Stimulated activated CD4-positive, alpha-beta T cell treated with anti-CD3 and anti-CD28 coated beads, TNF-alpha, amount 100 ng/mL, for 4 hours (primary cell): ENCODE results near the gene OR4E2.
"Not testable (repeated sequence)": the region's sequence is repeated elsewhere in the genome, so short reads cannot be mapped to it uniquely, and the experiment has no call there.

Experiments
- DNase-seq, 3 experiments: peaks; one replicate each; pipeline ENCODE4 v3.0.0-alpha.2; 2020; ENCODE audit warnings: low read depth in 3 of 3

OR4E2 gene

GRCh38 chr14:21653331-21653885 lies at the start of gene OR4E2:
OR4E2 (plus strand) TSS chr14:21653835; CDS start chr14:21665083, 11,248 bp downstream.
- DNase-seq = no peak

GRCh38 chr14:21612324-21612723 lies 41.3 kb upstream of the OR4E2 start:
- DNase-seq = no peak

GRCh38 chr14:21614240-21614639 lies 39.4 kb upstream of the OR4E2 start:
- no peak for DNase-seq

GRCh38 chr14:21617614-21618013 lies 36.0 kb upstream of the OR4E2 start:
- no peak for DNase-seq

GRCh38 chr14:21626491-21627230 lies 27.0 kb upstream of the OR4E2 start:
- DNase-seq = no peak

- DNase-seq = not testable (repeated sequence)
Measured at GRCh38 chr14:21630503-21630902, 23.1 kb upstream of the OR4E2 start.

- no peak for DNase-seq
Measured at GRCh38 chr14:21631084-21631483, 22.6 kb upstream of the OR4E2 start.

GRCh38 chr14:21634840-21635239 lies 18.8 kb upstream of the OR4E2 start, which contains the start of gene OR10G2:
OR10G2 (minus strand) TSS chr14:21634940; CDS start chr14:21634842, 98 bp downstream.
- no peak for DNase-seq

- no peak for DNase-seq
Measured at GRCh38 chr14:21642683-21643082, 11.0 kb upstream of the OR4E2 start.

- DNase-seq = no peak
Measured at GRCh38 chr14:21643407-21643806, 10.2 kb upstream of the OR4E2 start.

- DNase-seq = no peak
Measured at GRCh38 chr14:21647380-21647779, 6.3 kb upstream of the OR4E2 start.

- DNase-seq = no peak
Measured at GRCh38 chr14:21652209-21652808, 1.3 kb upstream of the OR4E2 start.

- no peak for DNase-seq
Measured at GRCh38 chr14:21654215-21654614, 580 bp downstream of the OR4E2 start.

- no peak for DNase-seq
Measured at GRCh38 chr14:21656980-21657379, 3.3 kb downstream of the OR4E2 start.

- no peak for DNase-seq
Measured at GRCh38 chr14:21668377-21668776, 14.7 kb downstream of the OR4E2 start.

- DNase-seq = no peak
Measured at GRCh38 chr14:21669284-21669683, 15.6 kb downstream of the OR4E2 start.

GRCh38 chr14:21671371-21671770 lies 17.7 kb downstream of the OR4E2 start:
- DNase-seq = no peak

- DNase-seq = no peak
Measured at GRCh38 chr14:21672116-21672515, 18.5 kb downstream of the OR4E2 start.

GRCh38 chr14:21673718-21674117 lies 20.1 kb downstream of the OR4E2 start, which contains the start of gene OR4E1:
OR4E1 (minus strand) TSS chr14:21673818; CDS start chr14:21670935, 2,883 bp downstream.
- no peak for DNase-seq

- DNase-seq = no peak
Measured at GRCh38 chr14:21675566-21675965, 21.9 kb downstream of the OR4E2 start.

- DNase-seq = no peak
Measured at GRCh38 chr14:21680072-21680471, 26.4 kb downstream of the OR4E2 start.

- DNase-seq = no peak
Measured at GRCh38 chr14:21686468-21686867, 32.8 kb downstream of the OR4E2 start.

- DNase-seq = no peak
Measured at GRCh38 chr14:21694425-21694824, 40.8 kb downstream of the OR4E2 start.
